GM12872 (cell line): ENCODE data around the gene AK2.

ENCODE experiments used
- CTCF ChIP-seq: IDR thresholded peaks from 3 replicates; pipeline ENCODE4 v1.5.1; 2011; ENCODE audit warnings: low read depth, mild to moderate bottlenecking, low read length, moderate library complexity; ENCODE audit not compliant: insufficient read depth

The AK2 gene

DNA sequence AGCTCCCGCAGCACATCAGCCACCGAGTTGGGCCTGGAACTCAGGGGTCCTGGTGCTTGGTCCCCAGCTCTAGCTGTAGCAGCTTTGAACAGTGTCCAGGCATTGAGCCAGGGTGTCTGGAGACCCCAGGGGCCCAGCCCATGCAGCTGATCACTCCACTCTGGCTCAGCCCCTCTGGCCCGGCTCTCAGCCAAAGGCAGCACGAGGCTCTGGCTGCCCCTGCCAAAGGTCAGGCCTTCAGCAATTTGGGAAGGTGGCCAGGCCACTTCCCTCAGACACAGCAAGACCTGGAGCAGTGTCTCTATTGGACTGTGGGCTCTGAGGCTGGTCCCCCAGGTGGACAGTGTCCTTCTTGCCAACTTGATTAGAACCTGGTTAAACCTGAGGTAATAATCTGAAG lies 37.7 kb downstream of the AK2 start:
- no peak for TF ChIP-seq CTCF

DNA sequence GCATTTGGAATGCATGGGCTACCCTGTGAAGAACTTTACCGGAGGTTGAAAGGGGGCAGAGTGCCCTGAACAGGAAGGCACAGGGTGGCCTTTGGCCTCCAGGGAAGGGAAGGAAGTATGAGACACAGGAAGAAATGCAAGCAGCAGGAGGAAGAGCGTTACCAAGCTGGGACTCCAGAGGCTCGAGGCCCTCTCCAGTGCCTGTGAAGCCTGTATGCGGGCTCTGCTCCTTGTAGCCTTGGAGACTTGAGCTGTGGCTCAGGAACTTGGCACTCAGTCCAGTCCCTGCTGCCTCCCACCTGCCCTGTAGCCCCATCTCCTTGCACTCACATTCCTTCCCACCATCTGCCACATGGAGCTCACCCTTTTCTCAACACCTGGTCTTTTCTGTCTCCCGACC lies 38.6 kb downstream of the AK2 start:
- no peak for TF ChIP-seq CTCF

DNA sequence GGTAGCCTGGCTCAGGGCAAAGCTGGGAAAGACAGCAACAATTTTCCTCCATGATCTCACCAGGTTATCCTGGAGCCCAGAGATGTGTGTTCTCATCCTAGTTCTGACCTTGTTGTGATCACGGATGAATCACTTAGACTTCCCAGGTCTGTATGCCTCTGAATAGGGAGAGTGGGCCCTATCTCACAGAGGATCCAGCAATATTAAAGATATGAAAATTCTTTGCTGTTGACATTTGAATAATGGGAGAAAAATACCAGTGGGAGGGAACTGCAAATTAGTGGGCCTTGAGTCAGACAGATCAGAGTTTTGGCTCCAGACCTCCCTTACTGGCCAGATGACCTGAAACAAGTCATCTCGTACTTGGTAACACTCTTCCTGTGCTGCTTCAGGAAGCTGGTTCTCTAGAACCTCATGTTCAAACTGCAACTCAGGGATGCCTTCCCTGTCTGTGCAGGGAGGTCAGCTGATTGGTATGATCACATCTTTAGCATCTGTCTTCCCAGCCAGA lies 39.2 kb downstream of the AK2 start:
- TF ChIP-seq CTCF, result no peak

- no peak for TF ChIP-seq CTCF
Measured at GRCh38 chr1:32992489-32993323, 44.0 kb downstream of the AK2 start.

DNA sequence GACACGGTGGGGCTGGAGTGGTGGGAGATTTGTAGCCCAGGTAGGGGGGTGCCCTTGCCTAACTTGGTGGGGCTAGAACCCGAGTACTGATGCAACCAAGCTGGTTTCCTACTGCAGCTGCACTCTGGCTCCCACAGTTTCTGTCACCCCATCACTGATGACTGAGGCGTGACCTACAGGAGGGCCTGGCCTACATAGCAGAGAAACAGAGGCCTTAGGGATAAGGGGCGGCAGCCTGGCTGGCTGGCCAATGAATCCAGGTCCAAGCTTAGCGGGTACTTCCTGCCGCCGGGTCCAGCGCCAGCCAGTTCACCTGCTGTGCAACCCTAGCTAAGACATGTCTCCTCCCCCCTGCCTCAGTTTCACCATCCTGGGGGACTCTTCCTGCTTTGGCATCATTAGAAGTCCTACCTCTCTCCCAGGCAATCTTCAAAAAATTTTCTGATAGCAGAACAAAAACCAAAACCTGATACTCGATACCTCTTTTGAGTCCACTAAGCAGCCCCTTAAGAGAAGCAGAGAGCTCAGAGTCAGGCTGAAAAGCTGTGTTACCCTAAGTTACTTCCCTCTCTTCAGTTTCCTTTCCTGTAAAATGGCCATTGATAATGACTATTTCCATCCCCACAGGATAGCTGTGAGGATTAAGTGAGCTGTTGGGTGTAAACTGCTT lies 44.7 kb downstream of the AK2 start:
- no peak for TF ChIP-seq CTCF

DNA sequence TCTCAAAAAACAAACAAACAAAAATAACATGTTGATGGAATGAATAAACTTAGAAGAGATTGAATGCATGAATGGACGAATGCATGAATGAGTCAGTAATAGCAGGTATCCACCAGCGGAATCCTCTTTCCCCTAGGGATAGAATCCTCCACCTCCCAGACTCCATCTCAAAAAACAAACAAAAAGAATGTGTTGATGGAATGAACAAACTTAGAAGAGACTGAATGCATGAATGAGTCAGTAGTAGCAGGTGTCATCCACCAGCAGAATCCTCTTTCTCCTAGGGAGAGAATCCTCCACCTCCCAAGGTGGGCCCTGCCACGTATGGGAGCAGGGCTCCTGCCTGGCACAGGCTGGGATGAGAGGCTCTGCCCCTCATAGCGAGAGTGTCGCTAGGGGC lies 45.3 kb downstream of the AK2 start:
- no peak for TF ChIP-seq CTCF

DNA sequence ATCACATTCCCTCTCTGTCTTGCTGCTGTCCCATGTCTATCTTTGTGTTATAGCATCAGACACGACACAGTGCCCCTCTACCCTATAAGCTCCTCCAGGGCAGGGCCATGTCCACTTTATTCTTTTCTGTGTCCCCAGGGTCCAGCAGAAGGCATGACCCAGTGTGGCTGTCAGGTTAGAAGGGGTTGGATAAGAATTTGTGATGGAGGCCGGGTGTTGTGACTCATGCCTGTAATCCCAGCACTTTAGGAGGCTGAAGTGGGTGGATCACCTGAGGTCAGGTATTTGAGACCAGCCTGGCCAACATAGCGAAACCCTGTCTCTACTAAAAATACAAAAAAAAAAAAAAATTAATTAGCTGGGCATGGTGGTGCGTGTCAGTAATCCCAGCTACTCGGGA lies 45.8 kb downstream of the AK2 start:
- TF ChIP-seq CTCF, result no peak
